Heart right ventricle (tissue), 16 donors: ENCODE data around the gene APOLD1. TPM values are rescaled to one million over a fixed set of nuclear protein-coding genes. Genes with fewer than 3 reads are reported as not detected.
"Not testable (repeated sequence)": the region's sequence is repeated elsewhere in the genome, so short reads cannot be mapped to it uniquely, and the experiment has no call there.

Source experiments
- ATAC-seq, 8 donors: fragments of 200-7000 bp; cut with Tn5 transposase; one replicate each; pipeline ENCODE4 v1.9.1; 2020; ENCODE audit warnings: mild to moderate bottlenecking in 8 of 8, moderate library complexity in 8 of 8, moderate number of reproducible peaks in 1 of 8
- DNase-seq, 2 donors: peaks; one replicate each; pipeline ENCODE4 v3.0.0-alpha.2; 2020
- H3K27ac ChIP-seq, 10 donors: fragments of 200-600 bp; sonication (generic) in 2 of 10; one replicate each; pipeline versions ENCODE4 v1.5.0 to v1.8.0; 2020 to 2022; ENCODE audit warnings: mild to moderate bottlenecking in 3 of 10
- H3K27me3 ChIP-seq, 7 donors: fragments of 200-600 bp; one replicate each; pipeline ENCODE4 v1.8.0; 2021 to 2022; ENCODE audit warnings: mild to moderate bottlenecking in 2 of 7
- H3K36me3 ChIP-seq, 9 donors: fragments of 200-600 bp; sonication (generic) in 1 of 9; one replicate each; pipeline versions ENCODE4 v1.5.0 to v1.8.0; 2020 to 2022; ENCODE audit warnings: mild to moderate bottlenecking in 2 of 9
- H3K4me1 ChIP-seq, 9 donors: fragments of 200-600 bp; sonication (generic) in 1 of 9; one replicate each; pipeline versions ENCODE4 v1.5.0 to v1.8.0; 2020 to 2022; ENCODE audit warnings: mild to moderate bottlenecking in 4 of 9
- H3K4me3 ChIP-seq, 10 donors: fragments of 200-600 bp; sonication (generic) in 2 of 10; one replicate each; pipeline versions ENCODE4 v1.5.0 to v1.8.0; 2020 to 2022; ENCODE audit warnings: mild to moderate bottlenecking in 7 of 10, moderate library complexity in 2 of 10
- H3K9me3 ChIP-seq, 11 donors: fragments of 200-600 bp in 10 of 11; sonication (generic) in 2 of 11; one replicate each; pipeline versions ENCODE4 v1.5.0 to v1.8.0; 2013 to 2022; ENCODE audit warnings: mild to moderate bottlenecking in 2 of 11, control low read depth in 1 of 11, moderate library complexity in 1 of 11
- CTCF ChIP-seq, 9 donors: fragments of 200-600 bp; sonication (generic) in 2 of 9; IDR thresholded peaks; one replicate each; pipeline versions ENCODE4 v1.5.0 to v1.8.0; 2021 to 2022; ENCODE audit warnings: antibody characterized with exemption in 9 of 9, mild to moderate bottlenecking in 5 of 9, moderate library complexity in 1 of 9
- WGBS, 2 donors: extraction: QIAGEN DNeasy Blood & Tissue Kit; methylation state at CpG; one replicate each; pipeline ENCODE4 v1.1.7; 2013; ENCODE audit warnings: inconsistent platforms in 1 of 2; 5-methylcytosine and 5-hydroxymethylcytosine counted together
- intact Hi-C, 10 donors: fragments of 100-400 bp; cut with DNase I; formaldehyde crosslinking; loops; one replicate each; pipeline versions ENCODE4 v1.11.1 to v1.14.2; 2022
- long read RNA-seq, 3 donors: library from polyadenylated mRNA; unstranded; transcript quantifications; one replicate each; pipeline ENCODE4 v2.0.0, GENCODE V29; 2020 to 2021
- polyA plus RNA-seq, 2 donors: library from polyadenylated mRNA; stranded (reverse); fragments of 200-250 nt; gene quantifications; one replicate each; pipeline ENCODE4 v1.2.3, GENCODE V29; 2013
- total RNA-seq, 10 donors: library from RNA; stranded (reverse); fragmentation: NEBNext Ultra II Directional in 3 of 10; extraction: Animal tissue kit (Norgen Biotek cat#: 25700) in 3 of 10; gene quantifications; one replicate each; pipeline versions ENCODE4 v1.2.1 to v1.2.4, GENCODE V29; 2021 to 2023
- donor health status: Arrhythmogenic right ventricular cardiomyopathy.
- donor health status: ischemic (EF 13 %, LVEDD 7.1; RV severe dilation, severe dysfunction).
- donor health status: healthy with polysubstance abuse.
- donor health status: DM: no; HTN: yes; CAD: no.
- donor health status: DM: no; HTN: no; CAD: no.
- donor health status: ischemic (EF 25% LVEDD 6.9; RV normal size, moderate dysfunction).
- donor health status: ischemic (EF 25% LVEDD 5.7; RV mildly dilated, moderate dysfunction).
- donor health status: healthy.
- donor health status: DM: yes; HTN: yes; CAD: no.
- donor health status: Ischemic cardiomyopathy.
- donor health status: ischemic (EF 35%, LVEDD 5.7; RV mildly dilated, moderate dysfunction).
- donor health status: nonischemic (EF 11% LVEDD 7.7; RV severe dilation, severe dysfunction).
- donor health status: DM: yes; HTN: yes; CAD: no.
- donor health status: PGD.
- donor health status: ischemic (EF 29% LVEDD 5.4; RV normal size, mild dysfunction).
- donor health status: nonischemic (EF 23%, LVEDD 6.1; RV moderate dilation, normal function).

The APOLD1 gene
- total RNA-seq = 10 to 100 TPM; 11.1 to 98.8 (median 22.0) TPM
- 10 to 100 TPM; 11.6 to 19.8 TPM for polyA plus RNA-seq
- long read RNA-seq, donor 1, full-length matches to known transcripts = 23 of 43 reads
- long read RNA-seq, donor 1, partial matches to known transcripts = 1 of 43 reads
- long read RNA-seq, donor 1, other reads (novel, unspliced or antisense) = 19 of 43 reads
- long read RNA-seq, donor 2, full-length matches to known transcripts = 14 of 30 reads
- long read RNA-seq, donor 2, partial matches to known transcripts = 0 of 30 reads
- long read RNA-seq, donor 2, other reads (novel, unspliced or antisense) = 16 of 30 reads
- long read RNA-seq, donor 3, full-length matches to known transcripts = 15 of 68 reads
- long read RNA-seq, donor 3, partial matches to known transcripts = 0 of 68 reads
- long read RNA-seq, donor 3, other reads (novel, unspliced or antisense) = 53 of 68 reads

GRCh38 chr12:12784911-12785814 is at the start of gene APOLD1:
APOLD1 (plus strand) TSS chr12:12785659; CDS start chr12:12785692, 33 bp downstream.
- DNase-seq = peak; percentile 34 to 84
- H3K9me3 ChIP-seq = no peaks in the 10 kb centered on the region
- intact Hi-C loops = loop anchor here in 6 of 10 donors (2.0 to 10.0 kb wide), 7 partner anchors 43 to 200 kb away; partner anchors contain the start of gene CDKN1B (in 2 of the 6)
- H3K36me3 ChIP-seq = no peaks in the 10 kb centered on the region
- H3K27me3 ChIP-seq = no peaks in the 10 kb centered on the region
- H3K27ac ChIP-seq = peak within 1 kb of the TSS; percentile 84 to 98 (median 94)
- ATAC-seq = peak; percentile 34 to 79 (median 64)
- H3K4me1 ChIP-seq = peaks cover 0 to 56% (median 32%) of the 10 kb centered on the region in 9 donors
- peak within 1 kb of the TSS; percentile 48 to 76 (median 66) for H3K4me3 ChIP-seq
- TF ChIP-seq CTCF (IDR thresholded peaks at IDR 0.05) = no peak
- WGBS, 2 donors = 45 to 49% methylated on average over 14 of the region's 14 CpGs

GRCh38 chr12:12736759-12737676 is 48.4 kb upstream of the APOLD1 start:
- ATAC-seq (peak; percentile 67 to 83 (median 79)), DNase-seq (peak in 1 of 2 donors; percentile 29)
- H3K36me3 ChIP-seq = no peaks in the 10 kb centered on the region
- H3K9me3 ChIP-seq = no peaks in the 10 kb centered on the region
- WGBS, 2 donors = 52 to 65% methylated on average over 9 of the region's 9 CpGs
- peak overlapping the region in 3 of 10 donors; percentile 2 to 24 (median 15) for H3K4me3 ChIP-seq
- H3K27ac ChIP-seq = peak overlapping the region in 4 of 10 donors; percentile 24 to 80 (median 60)
- TF ChIP-seq CTCF (IDR thresholded peaks at IDR 0.05) = peak; percentile 38 to 81 (median 67)
- peaks cover 0 to 36% (median 24%) of the 10 kb centered on the region in 9 donors for H3K4me1 ChIP-seq
- H3K27me3 ChIP-seq = no peaks in the 10 kb centered on the region
- intact Hi-C loops = loop anchor here in 4 of 10 donors (1.0 to 10.0 kb wide), 4 partner anchors 50 to 362 kb away; partner anchors contain the start of genes APOLD1 (in 1 of the 4) and DUSP16 (in 1 of the 4)

GRCh38 chr12:12738152-12738551 is 47.3 kb upstream of the APOLD1 start:
- H3K9me3 ChIP-seq, H3K36me3 ChIP-seq, DNase-seq, H3K4me3 ChIP-seq, H3K27me3 ChIP-seq, H3K27ac ChIP-seq, ATAC-seq: not testable (repeated sequence)
- peaks cover 0 to 40% (median 24%) of the 10 kb centered on the region in 9 donors for H3K4me1 ChIP-seq
- WGBS, 2 donors = 86 to 88% methylated on average over 2 of the region's 2 CpGs
- intact Hi-C loops = loop anchor here in 3 of 10 donors (5.0 to 10.0 kb wide), 3 partner anchors 49 to 363 kb away; partner anchors contain the start of genes APOLD1 (in 1 of the 3) and DUSP16 (in 1 of the 3)

GRCh38 chr12:12741660-12742059 is 43.8 kb upstream of the APOLD1 start:
- no peak for TF ChIP-seq CTCF (IDR thresholded peaks at IDR 0.05)
- intact Hi-C loops = loop anchor here in 1 of 10 donors (5.0 kb wide), 1 partner anchor 41 kb away; no protein-coding TSS in a partner anchor
- DNase-seq (no peak), ATAC-seq (peak in 7 of 8 donors; percentile 26 to 72 (median 58))
- peak overlapping the region in 9 of 10 donors; percentile 32 to 81 (median 59) for H3K27ac ChIP-seq
- no peaks in the 10 kb centered on the region for H3K9me3 ChIP-seq
- peaks cover 0 to 40% (median 21%) of the 10 kb centered on the region in 9 donors for H3K4me1 ChIP-seq
- WGBS, 2 donors = 15 to 16% methylated on average over 3 of the region's 3 CpGs
- peak overlapping the region in 2 of 10 donors; percentile 3 to 26 for H3K4me3 ChIP-seq
- H3K36me3 ChIP-seq = no peaks in the 10 kb centered on the region
- H3K27me3 ChIP-seq = no peaks in the 10 kb centered on the region
